K562 (cell line): ENCODE measurements around the gene CAPN12. TPM values are rescaled to one million over a fixed set of nuclear protein-coding genes. Genes with fewer than 3 reads are reported as not detected.
A peak's percentile ranks its signal among the peaks of the same experiment; 100 is the strongest.

Source experiments
- ATAC-seq: fragments of 200-7000 bp; cut with Tn5 transposase; 3 replicates; pipeline ENCODE4 v1.9.1; 2020; ENCODE audit warnings: moderate library complexity
- BruUV-seq: library from RNA; stranded (reverse); fragments of 400-500 nt; replicated peaks from 2 replicates; lab custom pipeline; 2021; lab: Mats Ljungman, UMichigan
- CTCF ChIA-PET: fragments of 300-600 bp; formaldehyde crosslinking; extraction: SDS; loops from one replicate; lab custom pipeline; 2021; ENCODE audit warnings: low intra/inter-chr PET ratio; lab: Yijun Ruan, JAX
- POLR2A ChIA-PET: fragments of 300-600, 350-650 bp; sonication (Branson Sonifier 250); formaldehyde crosslinking; extraction: SDS; loops from one replicate; lab custom pipeline; 2021; ENCODE audit warnings: antibody characterized with exemption, inconsistent platforms; lab: Yijun Ruan, JAX
- DNase-seq, 4 experiments: peaks; one replicate each; pipeline versions ENCODE4 v3.0.0 to v3.0.0-alpha.2; 2011 to 2018; ENCODE audit warnings: low spot score in 3 of 4, mixed read lengths in 3 of 4; ENCODE audit errors: extremely low read depth in 1 of 4
- FAIRE-seq: peaks from 2 replicates; lab custom pipeline; 2011; peaks lifted over from hg19 to GRCh38; lab: Jason Lieb, UNC
- H2AFZ ChIP-seq: 2 replicates; pipeline ENCODE4 v1.6.0; 2011; ENCODE audit warnings: low read depth, low read length, control low read depth, inconsistent platforms
- H3K27ac ChIP-seq: fragments of 200-600 bp; 3 replicates; pipeline ENCODE4 v1.8.0; 2011; ENCODE audit warnings: low read depth, mild to moderate bottlenecking, control low read depth, inconsistent platforms, low read length, moderate library complexity, mixed read lengths; ENCODE audit errors: extremely low read depth
- H3K27me3 ChIP-seq, 2 experiments: fragments of 300-600 bp in 1 of 2; 2 replicates in 1 of 2; 3 replicates in 1 of 2; pipeline versions ENCODE4 v1.6.0 to v1.8.0; 2011; ENCODE audit warnings: inconsistent platforms in 2 of 2, low read length in 2 of 2, mild to moderate bottlenecking in 1 of 2, mixed read lengths in 1 of 2, moderate library complexity in 1 of 2; ENCODE audit not compliant: control insufficient read depth in 2 of 2, insufficient read depth in 2 of 2
- H3K36me3 ChIP-seq: fragments of 300-600 bp; 3 replicates; pipeline ENCODE4 v1.8.0; 2011; ENCODE audit warnings: mild to moderate bottlenecking, low read length, inconsistent platforms; ENCODE audit not compliant: control insufficient read depth, insufficient read depth
- H3K4me1 ChIP-seq, 2 experiments: fragments of 200-600 bp in 1 of 2; replicated peaks in 1 of 2; 2 replicates in 1 of 2; 3 replicates in 1 of 2; pipeline versions ENCODE4 v1.5.1 to v1.8.0; 2011; ENCODE audit warnings: inconsistent platforms in 2 of 2, low read length in 2 of 2, mild to moderate bottlenecking in 1 of 2, mixed read lengths in 1 of 2, moderate library complexity in 1 of 2; ENCODE audit not compliant: control insufficient read depth in 2 of 2, insufficient read depth in 2 of 2
- H3K4me2 ChIP-seq: 2 replicates; pipeline ENCODE4 v1.6.1; 2011; ENCODE audit warnings: low read length, control low read depth, inconsistent platforms, mixed read lengths; ENCODE audit not compliant: insufficient read depth
- H3K4me3 ChIP-seq: fragments of 200-600 bp; sonication (generic), shearing (Covaris generic); 2 replicates; pipeline ENCODE4 v1.5.1; 2016; ENCODE audit warnings: control low read depth, inconsistent platforms
- H3K79me2 ChIP-seq: fragments of 200-600 bp; 3 replicates; pipeline ENCODE4 v1.8.0; 2011; ENCODE audit warnings: low read length, inconsistent platforms; ENCODE audit not compliant: control insufficient read depth, insufficient read depth
- H3K9ac ChIP-seq, 2 experiments: 2 replicates each; pipeline versions ENCODE4 v1.6.0 to v1.6.1; 2011; ENCODE audit warnings: low read depth in 2 of 2, low read length in 2 of 2, control low read depth in 1 of 2, inconsistent platforms in 1 of 2, mild to moderate bottlenecking in 1 of 2, mixed read lengths in 1 of 2; ENCODE audit not compliant: insufficient read depth in 1 of 2
- H3K9me1 ChIP-seq: one replicate; pipeline ENCODE4 v1.6.0; 2011; ENCODE audit warnings: inconsistent platforms, mild to moderate bottlenecking, low read length, moderate library complexity; ENCODE audit not compliant: control insufficient read depth, insufficient read depth
- H3K9me3 ChIP-seq: replicated peaks from 2 replicates; pipeline ENCODE4 v1.5.1; 2011; ENCODE audit warnings: low read depth, low read length, inconsistent platforms; ENCODE audit not compliant: control insufficient read depth, insufficient read depth
- H4K20me1 ChIP-seq: replicated peaks from 2 replicates; pipeline ENCODE4 v1.6.1; 2011; ENCODE audit warnings: low read length, inconsistent platforms, mixed read lengths; ENCODE audit not compliant: control insufficient read depth, insufficient read depth
- BRF1 ChIP-seq: IDR thresholded peaks from 3 replicates; pipeline ENCODE4 v1.6.1; 2011; ENCODE audit warnings: borderline replicate concordance, mild to moderate bottlenecking; ENCODE audit not compliant: insufficient read length; ENCODE audit errors: extremely low read depth
- E2F3 ChIP-seq: fragments of 250-450 bp; sonication (Bioruptor Pico); IDR thresholded peaks from 2 replicates; pipeline ENCODE4 v1.4.0; 2020; ENCODE audit warnings: mild to moderate bottlenecking
- ETV5 ChIP-seq: sonication (generic); formaldehyde crosslinking; IDR thresholded peaks from 2 replicates; pipeline ENCODE4 v1.4.0; 2020; ENCODE audit warnings: low read depth, mild to moderate bottlenecking, missing genetic modification reagents
- FOSL1 ChIP-seq: fragments of 200-800 bp; sonication (Bioruptor generic); conservative IDR thresholded peaks from 2 replicates; pipeline ENCODE4 v1.6.1; 2016; ENCODE audit warnings: missing genetic modification characterization, missing compliant biosample characterization
- FOXA3 ChIP-seq, 2 experiments: fragments of 450-650 bp in 1 of 2; sonication (generic) in 1 of 2; formaldehyde crosslinking; IDR thresholded peaks in 1 of 2; conservative IDR thresholded peaks in 1 of 2; 2 replicates each; pipeline versions ENCODE4 v1.4.0 to v1.8.0; 2020 to 2022; ENCODE audit warnings: mild to moderate bottlenecking in 2 of 2, missing genetic modification reagents in 1 of 2
- FOXK2 ChIP-seq, 2 experiments: fragments of 450-650 bp; IDR thresholded peaks in 1 of 2; conservative IDR thresholded peaks in 1 of 2; 2 replicates each; pipeline ENCODE4 v1.6.1; 2016; ENCODE audit warnings: low read depth in 2 of 2, mild to moderate bottlenecking in 1 of 2
- MAX ChIP-seq: sonication (generic); formaldehyde crosslinking; IDR thresholded peaks from 2 replicates; pipeline ENCODE4 v1.9.0; 2022; ENCODE audit warnings: mild to moderate bottlenecking, missing genetic modification reagents
- NUFIP1 ChIP-seq: fragments of 450-650 bp; IDR thresholded peaks from 2 replicates; pipeline ENCODE4 v1.6.1; 2018; ENCODE audit not compliant: partially characterized antibody
- POLR2AphosphoS2 ChIP-seq: IDR thresholded peaks from 2 replicates; pipeline ENCODE4 v1.6.1; 2012; ENCODE audit warnings: low read length, improper control_type of control experiment
- PTRF ChIP-seq: fragments of 450-650 bp; IDR thresholded peaks from 2 replicates; pipeline ENCODE4 v1.6.1; 2016; ENCODE audit warnings: mild to moderate bottlenecking, missing genetic modification characterization, missing compliant biosample characterization
- RBM22 ChIP-seq: fragments of 200-400 bp; formaldehyde crosslinking; IDR thresholded peaks from 2 replicates; pipeline ENCODE4 v1.6.1; 2018; ENCODE audit warnings: low read length, low read depth; ENCODE audit not compliant: poor library complexity, severe bottlenecking
- STAG1 ChIP-seq: sonication (generic); formaldehyde crosslinking; IDR thresholded peaks from 2 replicates; pipeline ENCODE4 v1.5.0; 2020; ENCODE audit warnings: missing genetic modification reagents, borderline replicate concordance
- TRIM25 ChIP-seq: fragments of 450-650 bp; IDR thresholded peaks from 2 replicates; pipeline ENCODE4 v1.7.0; 2016; ENCODE audit warnings: borderline replicate concordance
- ZBTB33 ChIP-seq: sonication (generic); formaldehyde crosslinking; IDR thresholded peaks from 2 replicates; pipeline ENCODE4 v1.8.1; 2023; ENCODE audit warnings: mild to moderate bottlenecking, missing genetic modification reagents
- ZNF316 ChIP-seq: fragments of 450-650 bp; IDR thresholded peaks from 2 replicates; pipeline ENCODE4 v1.6.1; 2016
- ZNF77 ChIP-seq: fragments of 250-450 bp; sonication (Bioruptor Pico); IDR thresholded peaks from 2 replicates; pipeline ENCODE4 v1.5.0; 2020
- ZNF785 ChIP-seq: fragments of 250-450 bp; sonication (Bioruptor Pico); IDR thresholded peaks from 2 replicates; pipeline ENCODE4 v1.4.0; 2020; ENCODE audit warnings: mild to moderate bottlenecking
- WGBS: fragments of 100-300 bp; shearing (Covaris generic); methylation state at CpG from one replicate; pipeline ENCODE4 v1.1.6; 2016; ENCODE audit warnings: low coverage, mixed read lengths; ENCODE audit not compliant: insufficient coverage; ENCODE audit errors: missing lambda C conversion rate; 5-methylcytosine and 5-hydroxymethylcytosine counted together
- in situ Hi-C: fragments of 300-500 bp; cut with MboI; formaldehyde crosslinking; loops from 4 replicates; pipeline ENCODE4 v1.15.0; 2018; ENCODE audit warnings: inconsistent platforms, mixed read lengths
- intact Hi-C: fragments of 100-400 bp; cut with micrococcal nuclease; formaldehyde crosslinking; loops from 2 replicates; pipeline ENCODE4 v1.14.2; 2022
- polyA plus RNA-seq, 8 experiments: library from polyadenylated mRNA; depleted of rRNA in 4 of 8; stranded (reverse) in 5 of 8; unstranded in 3 of 8; fragments of >200 nt; fragmentation: Nextera tagmentation in 2 of 8; fragmentation: Illumina TruSeq in 1 of 8; extraction: Ambion mirVana in 2 of 8; extraction: Trizol in 1 of 8; gene quantifications; 2 replicates each; pipeline versions ENCODE4 v1.2.1 to v1.2.3, GENCODE V29; 2011 to 2014; ENCODE audit warnings: inconsistent platforms in 1 of 8, missing spikeins in 1 of 8
- total RNA-seq, 7 experiments: library from RNA; depleted of rRNA in 6 of 7; stranded (reverse); fragments of >200 nt in 6 of 7; fragmentation: Illumina TruSeq in 2 of 7; extraction: Trizol in 2 of 7; gene quantifications; 2 replicates each; pipeline versions ENCODE4 v1.2.1 to v1.2.3, GENCODE V29; 2011 to 2021; ENCODE audit warnings: low replicate concordance in 1 of 7

CAPN12 gene
- total and polyA plus RNA-seq, 9 of the 15 experiments (the other 6 are each of a cell fraction or from before 2014, with no cell fraction given), result 0.83 to 7.0 (median 1.6) TPM

- TSS peak; percentile 81 for BruUV-seq
- in situ Hi-C loops, result no loop called here
- TF ChIP-seq PTRF (tag), result no peak
- no peak for TF ChIP-seq FOXA3 (CRISPR knock-in tag; conservative IDR thresholded peaks at IDR 0.05 in 1 of 2, IDR thresholded peaks at IDR 0.05 in 1 of 2)
- TF ChIP-seq STAG1 (CRISPR knock-in tag), result peak; percentile 42; the same call in 1 of the 2 replicates
- no peak for TF ChIP-seq RBM22
- TF ChIP-seq TRIM25, result no peak
- no peak for TF ChIP-seq FOSL1 (tag)
- no peak for TF ChIP-seq ZNF785
- peak; percentile 72 for TF ChIP-seq POLR2AphosphoS2
- no peak for TF ChIP-seq NUFIP1
- TF ChIP-seq E2F3 (CRISPR knock-in tag), result no peak
- peak; percentile 55 for TF ChIP-seq MAX (CRISPR knock-in tag)
- TF ChIP-seq ETV5, result no peak
- TF ChIP-seq FOXK2 (conservative IDR thresholded peaks at IDR 0.05 in 1 of 2, IDR thresholded peaks at IDR 0.05 in 1 of 2; ENCODE audit: low read depth in 2 of 2), result no peak
- no peak for TF ChIP-seq ZNF77 (CRISPR knock-in tag)
- TF ChIP-seq ZBTB33, result peak; percentile 57; the same call in 1 of the 2 replicates
- no peak for TF ChIP-seq BRF1
- TF ChIP-seq ZNF316, result no peak
Measured at GRCh38 chr19:38729653-38730469, 14.4 kb downstream of the CAPN12 start.

More at GRCh38 chr19:38729653-38730469, 14.4 kb downstream of the CAPN12 start:
- H3K27ac ChIP-seq, result peak overlapping the region; percentile 49; the same call in 1 of the 3 replicates
- ChIA-PET POLR2A (no interaction called here), CTCF (interaction anchor here (0.6 to 2.9 kb wide), 7 partner anchors 110 to 200 kb away, joined by 3 to 12 read pairs (median 3); partner anchors contain the start of genes MRPS12 and SARS2)
- peak overlapping the region in 1 of 2 experiments; percentile 63; a peak in 1 of 4 replicates for H3K9ac ChIP-seq
- H3K4me1 ChIP-seq, result peaks cover 19 to 61% of the 10 kb centered on the region in 2 experiments
- 77% methylated on average over 12 of the region's 17 CpGs for WGBS
- no peak overlapping the region for H2AFZ ChIP-seq
- intact Hi-C loops, result loop anchor here (2.0 to 10.0 kb wide), 4 partner anchors 53 to 205 kb away; partner anchors contain the start of genes MRPS12 and SARS2
- no peak overlapping the region for H3K4me3 ChIP-seq
- H3K9me3 ChIP-seq, result no peaks in the 10 kb centered on the region
- ATAC-seq (peak; percentile 91), DNase-seq (peak; percentile 66 to 87 (median 72)), FAIRE-seq (peak; percentile 72)
- H3K4me2 ChIP-seq, result no peak overlapping the region
- no peaks in the 10 kb centered on the region for H3K9me1 ChIP-seq
- peaks cover 69% of the 10 kb centered on the region; the same call in 2 of the 3 replicates for H3K36me3 ChIP-seq
- no peaks in the 10 kb centered on the region for H3K27me3 ChIP-seq
- H3K79me2 ChIP-seq, result no peaks in the 10 kb centered on the region
- 0 out of 2 replicates have a peak, but pooled peaks cover 3% of the 10 kb centered on the region for H4K20me1 ChIP-seq
